H9 (cell line): Measurements from ENCODE around the gene MYEF2. TPM values are rescaled to one million over a fixed set of nuclear protein-coding genes. Genes with fewer than 3 reads are reported as not detected.

ENCODE experiments used
- DNase-seq: peaks from one replicate; pipeline ENCODE4 v3.0.0-alpha.2; 2017
- H2AFZ ChIP-seq: one replicate; pipeline ENCODE4 v1.6.1; 2013; ENCODE audit warnings: mild to moderate bottlenecking, low read length, control low read depth, moderate library complexity
- H2AK5ac ChIP-seq: 2 replicates; pipeline ENCODE4 v1.6.1; 2013; ENCODE audit warnings: low read length, control low read depth, mixed read lengths; ENCODE audit not compliant: insufficient read length
- H2BK120ac ChIP-seq: one replicate; pipeline ENCODE4 v1.6.1; 2013; ENCODE audit warnings: low read depth, mild to moderate bottlenecking, low read length, control low read depth, inconsistent platforms; ENCODE audit not compliant: poor library complexity, severe bottlenecking
- H2BK12ac ChIP-seq: 2 replicates; pipeline ENCODE4 v1.6.1; 2013; ENCODE audit warnings: low read length, control low read depth, mixed read lengths, low read depth; ENCODE audit not compliant: insufficient read length
- H2BK15ac ChIP-seq: 2 replicates; pipeline ENCODE4 v1.6.1; 2013; ENCODE audit warnings: low read depth, low read length, control low read depth
- H2BK20ac ChIP-seq: one replicate; pipeline ENCODE4 v1.6.1; 2013; ENCODE audit warnings: low read depth, mild to moderate bottlenecking, low read length, control low read depth, inconsistent platforms; ENCODE audit not compliant: poor library complexity, severe bottlenecking
- H2BK5ac ChIP-seq: 2 replicates; pipeline ENCODE4 v1.6.1; 2013; ENCODE audit warnings: low read length, control low read depth, mixed read lengths; ENCODE audit not compliant: insufficient read length
- H3K14ac ChIP-seq: 2 replicates; pipeline ENCODE4 v1.6.1; 2013; ENCODE audit warnings: low read length, control low read depth; ENCODE audit not compliant: insufficient read depth
- H3K18ac ChIP-seq: 2 replicates; pipeline ENCODE4 v1.6.1; 2013; ENCODE audit warnings: low read depth, mild to moderate bottlenecking, mixed read lengths, low read length, control low read depth; ENCODE audit not compliant: insufficient read length
- H3K23ac ChIP-seq: 2 replicates; pipeline ENCODE4 v1.6.1; 2013; ENCODE audit warnings: low read length, control low read depth, mixed read lengths, low read depth; ENCODE audit not compliant: insufficient read length
- H3K23me2 ChIP-seq: 2 replicates; pipeline ENCODE4 v1.6.1; 2013; ENCODE audit warnings: low read depth, mild to moderate bottlenecking, mixed read lengths, low read length, control low read depth; ENCODE audit not compliant: insufficient read length, poor library complexity, severe bottlenecking
- H3K27ac ChIP-seq: 2 replicates; pipeline ENCODE4 v1.5.1; 2013; ENCODE audit warnings: low read length, control low read depth, mixed read lengths, low read depth; ENCODE audit not compliant: insufficient read length
- H3K27me3 ChIP-seq: 2 replicates; pipeline ENCODE4 v1.6.1; 2013; ENCODE audit warnings: low read length, control low read depth, inconsistent platforms; ENCODE audit not compliant: insufficient read depth
- H3K4ac ChIP-seq: 2 replicates; pipeline ENCODE4 v1.6.1; 2013; ENCODE audit warnings: low read depth, mild to moderate bottlenecking, control low read depth, inconsistent platforms, low read length, moderate library complexity
- H3K4me1 ChIP-seq: 2 replicates; pipeline ENCODE4 v1.6.1; 2013; ENCODE audit warnings: low read length, control low read depth, inconsistent platforms; ENCODE audit not compliant: insufficient read depth
- H3K4me2 ChIP-seq: 2 replicates; pipeline ENCODE4 v1.6.1; 2013; ENCODE audit warnings: low read length, control low read depth, mixed read lengths; ENCODE audit not compliant: insufficient read length, insufficient read depth
- H3K56ac ChIP-seq: 2 replicates; pipeline ENCODE4 v1.6.1; 2013; ENCODE audit warnings: low read depth, mild to moderate bottlenecking, mixed read lengths, low read length, control low read depth; ENCODE audit not compliant: insufficient read length
- H3K79me1 ChIP-seq: 2 replicates; pipeline ENCODE4 v1.6.1; 2013; ENCODE audit warnings: low read depth, mild to moderate bottlenecking, moderate library complexity, low read length, control low read depth, inconsistent platforms; ENCODE audit not compliant: insufficient read depth, poor library complexity, severe bottlenecking
- H3K79me2 ChIP-seq: 2 replicates; pipeline ENCODE4 v1.6.1; 2013; ENCODE audit warnings: low read length, control low read depth, inconsistent platforms; ENCODE audit not compliant: insufficient read depth
- H3K9ac ChIP-seq: 2 replicates; pipeline ENCODE4 v1.6.1; 2013; ENCODE audit warnings: low read length, control low read depth, mixed read lengths; ENCODE audit not compliant: insufficient read length; ENCODE audit errors: extremely low read depth
- H3K9me3 ChIP-seq: one replicate; pipeline ENCODE4 v1.6.1; 2013; ENCODE audit warnings: low read depth, low read length, inconsistent platforms; ENCODE audit not compliant: control insufficient read depth
- H3T11ph ChIP-seq: one replicate; pipeline ENCODE4 v1.6.1; 2013; ENCODE audit warnings: mild to moderate bottlenecking, low read length, control low read depth, inconsistent platforms
- H4K20me1 ChIP-seq: one replicate; pipeline ENCODE4 v1.6.1; 2013; ENCODE audit not compliant: control insufficient read depth, insufficient read length, insufficient read depth
- H4K5ac ChIP-seq: 2 replicates; pipeline ENCODE4 v1.6.1; 2013; ENCODE audit warnings: low read depth, mild to moderate bottlenecking, mixed read lengths, low read length, control low read depth; ENCODE audit not compliant: insufficient read length
- H4K8ac ChIP-seq: replicated peaks from 2 replicates; pipeline ENCODE4 v1.6.1; 2013; ENCODE audit warnings: low read length, control low read depth, mixed read lengths, low read depth; ENCODE audit not compliant: insufficient read length
- H4K91ac ChIP-seq: 2 replicates; pipeline ENCODE4 v1.6.1; 2013; ENCODE audit warnings: low read depth, mild to moderate bottlenecking, moderate library complexity, mixed read lengths, low read length, control low read depth; ENCODE audit not compliant: insufficient read length
- H3K27ac Mint-ChIP-seq, 3 experiments: 2 replicates in 2 of 3; 3 replicates in 1 of 3; pipeline ENCODE4 v1.8.0; 2020 to 2021; ENCODE audit warnings: mixed read lengths in 3 of 3, mild to moderate bottlenecking in 1 of 3, moderate library complexity in 1 of 3
- H3K27me3 Mint-ChIP-seq: 2 replicates; pipeline ENCODE4 v1.8.0; 2021; ENCODE audit warnings: low read depth, mild to moderate bottlenecking, moderate library complexity, mixed read lengths
- H3K36me3 Mint-ChIP-seq, 3 experiments: 2 replicates in 2 of 3; 3 replicates in 1 of 3; pipeline ENCODE4 v1.8.0; 2020 to 2021; ENCODE audit warnings: low read depth in 3 of 3, mixed read lengths in 3 of 3; ENCODE audit not compliant: insufficient read depth in 1 of 3
- H3K4me1 Mint-ChIP-seq, 2 experiments: 2 replicates each; pipeline ENCODE4 v1.8.0; 2020; ENCODE audit warnings: mixed read lengths in 2 of 2
- H3K4me3 Mint-ChIP-seq, 2 experiments: 2 replicates in 1 of 2; 3 replicates in 1 of 2; pipeline ENCODE4 v1.8.0; 2020 to 2021; ENCODE audit warnings: mild to moderate bottlenecking in 2 of 2, mixed read lengths in 2 of 2, moderate library complexity in 1 of 2
- H3K9me3 Mint-ChIP-seq, 2 experiments: 2 replicates in 1 of 2; 3 replicates in 1 of 2; pipeline ENCODE4 v1.8.0; 2020; ENCODE audit warnings: mild to moderate bottlenecking in 2 of 2, mixed read lengths in 2 of 2, moderate library complexity in 1 of 2
- CTCF ChIP-seq: fragments of 200-600 bp; sonication (generic); conservative IDR thresholded peaks from 3 replicates; pipeline ENCODE4 v1.8.0; 2021; ENCODE audit warnings: antibody characterized with exemption, mild to moderate bottlenecking
- WGBS: extraction: QIAGEN DNeasy Blood & Tissue Kit; methylation state at CpG from one replicate; pipeline ENCODE4 v1.1.7; 2013; ENCODE audit warnings: missing lambda C conversion rate, low lambda C conversion rate, mixed read lengths; ENCODE audit not compliant: insufficient read length; ENCODE audit errors: extremely low coverage; 5-methylcytosine and 5-hydroxymethylcytosine counted together
- total RNA-seq: library from RNA; stranded (reverse); gene quantifications from 2 replicates; pipeline ENCODE4 v1.2.1, GENCODE V29; 2021

Gene MYEF2
- total RNA-seq, 1 experiment from 2014 or later, result 85.2 TPM

- no peak overlapping the region for H3K9ac ChIP-seq
- no peaks in the 10 kb centered on the region for H3K79me2 ChIP-seq
- no peaks in the 10 kb centered on the region for H4K20me1 ChIP-seq
- H2BK20ac ChIP-seq, result no peak overlapping the region
- no peaks in the 10 kb centered on the region for H3K9me3 ChIP-seq
- H2AFZ ChIP-seq, result no peak overlapping the region
- H3K23me2 ChIP-seq, result no peaks in the 10 kb centered on the region
- no peaks in the 10 kb centered on the region for H3K4me1 ChIP-seq
- WGBS, result no CpG with 5 or more reads among the region's 3 CpGs
- no peak overlapping the region for H2BK12ac ChIP-seq
- no peak for TF ChIP-seq CTCF
- no peak overlapping the region for H4K5ac ChIP-seq
- H3K36me3 Mint-ChIP-seq, result no peaks in the 10 kb centered on the region
- H3K4ac ChIP-seq, result no peak overlapping the region
- no peak overlapping the region for H3K4me2 ChIP-seq
- no peaks in the 10 kb centered on the region; the same call in none of the 2 replicates for H3K27me3 Mint-ChIP-seq
- H3K9me3 Mint-ChIP-seq, result no peaks in the 10 kb centered on the region
- no peak for DNase-seq
- no peaks in the 10 kb centered on the region; the same call in 1 of the 2 replicates for H3K27me3 ChIP-seq
- no peak overlapping the region for H2BK120ac ChIP-seq
- H4K91ac ChIP-seq, result no peak overlapping the region
- H3K27ac ChIP-seq, result no peak overlapping the region
- no peak overlapping the region for H3K14ac ChIP-seq
- H3K4me3 Mint-ChIP-seq, result no peak overlapping the region
- H3K27ac Mint-ChIP-seq, result no peak overlapping the region
- no peak overlapping the region for H2AK5ac ChIP-seq
- H4K8ac ChIP-seq, result no peak overlapping the region
- no peak overlapping the region for H3K23ac ChIP-seq
- H3K79me1 ChIP-seq, result no peaks in the 10 kb centered on the region
- no peak overlapping the region for H3T11ph ChIP-seq
- H2BK15ac ChIP-seq, result no peak overlapping the region
- no peak overlapping the region for H3K56ac ChIP-seq
- H3K4me1 Mint-ChIP-seq, result peaks cover 0 to 4% of the 10 kb centered on the region in 2 experiments; a peak in 1 of 4 replicates
- no peak overlapping the region for H3K18ac ChIP-seq
- no peak overlapping the region for H2BK5ac ChIP-seq
These were observed 47.7 kb upstream of the MYEF2 start for GRCh38 chr15:48225771-48226170.
